Muscle layer of duodenum (tissue), 2 donors: Measurements from ENCODE around the gene GNPAT.

Source experiments
- H3K27ac ChIP-seq: one replicate; pipeline ENCODE4 v1.7.0; 2013; ENCODE audit warnings: mild to moderate bottlenecking, low read length
- H3K27me3 ChIP-seq: one replicate; pipeline ENCODE4 v1.7.0; 2013; ENCODE audit warnings: low read depth, mild to moderate bottlenecking, control low read depth, low read length
- H3K36me3 ChIP-seq, 2 donors: one replicate each; pipeline ENCODE4 v1.7.0; 2013; ENCODE audit warnings: low read length in 2 of 2, control low read depth in 1 of 2, mild to moderate bottlenecking in 1 of 2; ENCODE audit not compliant: insufficient read depth in 2 of 2, control insufficient read depth in 1 of 2
- H3K4me1 ChIP-seq, 2 donors: one replicate each; pipeline ENCODE4 v1.7.0; 2013; ENCODE audit warnings: low read length in 2 of 2, mild to moderate bottlenecking in 2 of 2, control low read depth in 1 of 2, moderate library complexity in 1 of 2; ENCODE audit not compliant: insufficient read depth in 2 of 2, control insufficient read depth in 1 of 2
- H3K4me3 ChIP-seq, 2 donors: one replicate each; pipeline ENCODE4 v1.7.0; 2013; ENCODE audit warnings: low read length in 2 of 2, low read depth in 1 of 2, mild to moderate bottlenecking in 1 of 2
- H3K9me3 ChIP-seq, 2 donors: one replicate each; pipeline ENCODE4 v1.7.0; 2013; ENCODE audit warnings: low read length in 2 of 2, control low read depth in 1 of 2, mild to moderate bottlenecking in 1 of 2; ENCODE audit not compliant: control insufficient read depth in 1 of 2
- donor health status: healthy.

The GNPAT gene

GRCh38 chr1:231319080-231319479, 78.1 kb downstream of the GNPAT start:
- Histone ChIP-seq H3K4me1 (no peaks in the 10 kb centered on the region), H3K27me3 (no peaks in the 10 kb centered on the region), H3K27ac (no peak overlapping the region), H3K36me3 (no peaks in the 10 kb centered on the region), H3K9me3 (no peaks in the 10 kb centered on the region), H3K4me3 (no peak overlapping the region)

GRCh38 chr1:231322880-231323530, 82.0 kb downstream of the GNPAT start:
- H3K4me3 ChIP-seq = no peak overlapping the region
- no peaks in the 10 kb centered on the region for H3K36me3 ChIP-seq
- no peak overlapping the region for H3K27ac ChIP-seq
- no peaks in the 10 kb centered on the region for H3K4me1 ChIP-seq
- no peaks in the 10 kb centered on the region for H3K27me3 ChIP-seq
- H3K9me3 ChIP-seq = no peaks in the 10 kb centered on the region

GRCh38 chr1:231324660-231325059, 83.6 kb downstream of the GNPAT start:
- no peaks in the 10 kb centered on the region for H3K27me3 ChIP-seq
- H3K9me3 ChIP-seq = no peaks in the 10 kb centered on the region
- H3K4me1 ChIP-seq = no peaks in the 10 kb centered on the region
- H3K27ac ChIP-seq = no peak overlapping the region
- no peak overlapping the region for H3K4me3 ChIP-seq
- no peaks in the 10 kb centered on the region for H3K36me3 ChIP-seq

- Histone ChIP-seq H3K4me1 (no peaks in the 10 kb centered on the region), H3K36me3 (no peaks in the 10 kb centered on the region), H3K4me3 (no peak overlapping the region), H3K27ac (no peak overlapping the region), H3K9me3 (no peaks in the 10 kb centered on the region), H3K27me3 (no peaks in the 10 kb centered on the region)
Measured at GRCh38 chr1:231326248-231326647, 85.2 kb downstream of the GNPAT start.
